ENCODE measurements around the gene ENAH.
"Not testable (repeated sequence)": the region's sequence is repeated elsewhere in the genome, so short reads cannot be mapped to it uniquely, and the experiment has no call there.

The ENAH gene

DNA sequence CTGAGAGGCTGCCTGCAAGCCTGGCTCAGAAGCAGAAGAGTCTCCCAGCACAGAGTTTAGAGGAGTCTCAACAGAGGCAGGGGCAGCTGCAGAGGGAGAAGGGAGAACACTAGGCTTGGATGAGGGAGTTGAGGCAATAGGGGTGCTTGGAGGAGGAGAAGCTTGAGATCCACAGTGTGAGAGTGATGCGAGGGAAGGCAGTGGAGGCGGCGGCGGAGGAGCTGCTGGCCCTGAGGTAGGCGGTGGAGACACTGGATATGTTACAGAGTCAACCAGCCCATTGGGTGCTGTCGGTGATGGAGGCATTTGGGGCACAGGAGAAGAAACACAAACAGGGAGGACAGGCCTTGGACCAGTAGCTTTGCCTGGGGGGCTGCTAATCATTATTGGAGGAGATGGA lies 135.7 kb downstream of the ENAH start:
- TF ChIP-seq, protein P1, sequence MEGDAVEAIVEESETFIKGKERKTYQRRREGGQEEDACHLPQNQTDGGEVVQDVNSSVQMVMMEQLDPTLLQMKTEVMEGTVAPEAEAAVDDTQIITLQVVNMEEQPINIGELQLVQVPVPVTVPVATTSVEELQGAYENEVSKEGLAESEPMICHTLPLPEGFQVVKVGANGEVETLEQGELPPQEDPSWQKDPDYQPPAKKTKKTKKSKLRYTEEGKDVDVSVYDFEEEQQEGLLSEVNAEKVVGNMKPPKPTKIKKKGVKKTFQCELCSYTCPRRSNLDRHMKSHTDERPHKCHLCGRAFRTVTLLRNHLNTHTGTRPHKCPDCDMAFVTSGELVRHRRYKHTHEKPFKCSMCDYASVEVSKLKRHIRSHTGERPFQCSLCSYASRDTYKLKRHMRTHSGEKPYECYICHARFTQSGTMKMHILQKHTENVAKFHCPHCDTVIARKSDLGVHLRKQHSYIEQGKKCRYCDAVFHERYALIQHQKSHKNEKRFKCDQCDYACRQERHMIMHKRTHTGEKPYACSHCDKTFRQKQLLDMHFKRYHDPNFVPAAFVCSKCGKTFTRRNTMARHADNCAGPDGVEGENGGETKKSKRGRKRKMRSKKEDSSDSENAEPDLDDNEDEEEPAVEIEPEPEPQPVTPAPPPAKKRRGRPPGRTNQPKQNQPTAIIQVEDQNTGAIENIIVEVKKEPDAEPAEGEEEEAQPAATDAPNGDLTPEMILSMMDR (IDR thresholded peaks at IDR 0.05; ENCODE audit: insufficient read depth, low read length) = no peak
- TF ChIP-seq POLR2AphosphoS5 (IDR thresholded peaks at IDR 0.05; ENCODE audit: low read depth) (no peak), GABPA (IDR thresholded peaks at IDR 0.05; ENCODE audit: low read depth) (no peak), SPI1 (IDR thresholded peaks at IDR 0.05; ENCODE audit: borderline replicate concordance, low read depth) (no peak), REST (IDR thresholded peaks at IDR 0.05; ENCODE audit: insufficient replicate concordance, low read depth) (no peak)
- Histone ChIP-seq H3K4me3 (replicated peaks; ENCODE audit: insufficient read depth, low read length) (no peak overlapping the region), H3K27ac (replicated peaks) (no peak overlapping the region), H3K27me3 (ENCODE audit: insufficient read depth, poor library complexity, severe bottlenecking) (no peaks in the 10 kb centered on the region)
- no peak for DNase-seq (ENCODE audit: low read depth in 1 of 2, low spot score in 1 of 2)

DNA sequence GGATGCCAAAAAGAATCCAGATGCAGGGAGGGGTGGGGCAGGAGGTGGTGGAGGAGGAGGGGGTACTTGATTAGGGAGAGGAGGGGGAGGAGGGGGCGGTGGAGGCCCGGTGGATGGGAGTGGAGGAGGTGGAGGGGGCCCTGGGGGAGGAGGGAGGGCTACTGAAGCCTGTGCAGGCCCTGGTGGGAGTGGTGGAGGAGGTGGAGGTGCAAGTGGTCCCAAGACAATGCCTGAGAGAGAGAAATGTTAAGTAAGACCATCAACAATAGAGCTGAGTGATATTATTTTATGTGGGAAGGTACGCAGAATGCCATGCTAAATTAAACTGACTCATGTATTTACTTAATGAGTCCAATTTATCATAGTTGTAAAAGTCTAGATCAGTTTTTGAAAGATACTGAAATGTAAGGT lies 138.2 kb downstream of the ENAH start:
- DNase-seq (ENCODE audit: low read depth in 1 of 2, low spot score in 1 of 2) = no peak
- TF ChIP-seq POLR2AphosphoS5 (IDR thresholded peaks at IDR 0.05; ENCODE audit: low read depth) = no peak
- TF ChIP-seq REST (IDR thresholded peaks at IDR 0.05; ENCODE audit: insufficient replicate concordance, low read depth) = no peak
- no peak for TF ChIP-seq SPI1 (IDR thresholded peaks at IDR 0.05; ENCODE audit: borderline replicate concordance, low read depth)
- TF ChIP-seq GABPA (IDR thresholded peaks at IDR 0.05; ENCODE audit: low read depth) = no peak
- TF ChIP-seq, protein P1 (IDR thresholded peaks at IDR 0.05; ENCODE audit: insufficient read depth, low read length) = no peak
- Histone ChIP-seq H3K27ac (replicated peaks) (no peak overlapping the region), H3K27me3 (ENCODE audit: insufficient read depth, poor library complexity, severe bottlenecking) (no peaks in the 10 kb centered on the region), H3K4me3 (replicated peaks; ENCODE audit: insufficient read depth, low read length) (no peak overlapping the region)

DNA sequence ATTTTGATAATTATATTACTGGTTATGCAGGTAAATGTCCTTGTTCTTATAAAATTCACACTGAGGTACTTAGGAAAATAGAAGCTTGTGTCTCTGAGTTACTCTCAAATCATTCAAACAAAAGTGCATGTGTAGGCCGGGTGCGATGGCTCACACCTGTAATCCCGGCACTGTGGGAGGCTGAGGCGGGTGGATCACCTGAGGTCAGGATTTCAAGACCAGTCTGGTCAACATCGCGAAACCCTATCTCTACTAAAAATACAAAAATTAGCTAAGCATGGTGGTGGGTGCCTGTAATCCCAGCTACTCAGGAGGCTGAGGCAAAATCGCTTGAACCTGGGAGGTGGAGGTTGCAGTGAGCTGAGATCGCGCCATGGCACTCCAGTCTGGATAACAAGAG lies 139.3 kb downstream of the ENAH start:
- not testable (repeated sequence) for H3K4me3 ChIP-seq (replicated peaks; ENCODE audit: insufficient read depth, low read length); DNase-seq (ENCODE audit: low read depth in 1 of 2, low spot score in 1 of 2); H3K27ac ChIP-seq (replicated peaks); H3K27me3 ChIP-seq (ENCODE audit: insufficient read depth, poor library complexity, severe bottlenecking)

GRCh38 chr1:225511828-225512381 lies 141.0 kb downstream of the ENAH start:
- TF ChIP-seq GABPA (IDR thresholded peaks at IDR 0.05; ENCODE audit: low read depth) (no peak), POLR2AphosphoS5 (IDR thresholded peaks at IDR 0.05; ENCODE audit: low read depth) (no peak), REST (IDR thresholded peaks at IDR 0.05; ENCODE audit: insufficient replicate concordance, low read depth) (no peak), SPI1 (IDR thresholded peaks at IDR 0.05; ENCODE audit: borderline replicate concordance, low read depth) (no peak)
- TF ChIP-seq, protein P1 (IDR thresholded peaks at IDR 0.05; ENCODE audit: insufficient read depth, low read length) = no peak
- no peaks in the 10 kb centered on the region for H3K27me3 ChIP-seq (ENCODE audit: insufficient read depth, poor library complexity, severe bottlenecking)
- H3K27ac ChIP-seq (replicated peaks) = no peak overlapping the region
- no peak for DNase-seq (ENCODE audit: low read depth in 1 of 2, low spot score in 1 of 2)
- no peak overlapping the region for H3K4me3 ChIP-seq (replicated peaks; ENCODE audit: insufficient read depth, low read length)

- H3K27me3 ChIP-seq (ENCODE audit: insufficient read depth, poor library complexity, severe bottlenecking); H3K27ac ChIP-seq (replicated peaks); H3K4me3 ChIP-seq (replicated peaks; ENCODE audit: insufficient read depth, low read length); DNase-seq (ENCODE audit: low read depth in 1 of 2, low spot score in 1 of 2): not testable (repeated sequence)
Measured at GRCh38 chr1:225510740-225511139, 142.2 kb downstream of the ENAH start.

Data from HL-60 (cell line).